DLD1 (cell line): ENCODE data around the gene TNNI2.

Source experiments
- in situ Hi-C: cut with HindIII; loops from 2 replicates; pipeline ENCODE4 v1.10.0; 2017; ENCODE audit warnings: low sequenced_read_pairs

The TNNI2 gene

DNA sequence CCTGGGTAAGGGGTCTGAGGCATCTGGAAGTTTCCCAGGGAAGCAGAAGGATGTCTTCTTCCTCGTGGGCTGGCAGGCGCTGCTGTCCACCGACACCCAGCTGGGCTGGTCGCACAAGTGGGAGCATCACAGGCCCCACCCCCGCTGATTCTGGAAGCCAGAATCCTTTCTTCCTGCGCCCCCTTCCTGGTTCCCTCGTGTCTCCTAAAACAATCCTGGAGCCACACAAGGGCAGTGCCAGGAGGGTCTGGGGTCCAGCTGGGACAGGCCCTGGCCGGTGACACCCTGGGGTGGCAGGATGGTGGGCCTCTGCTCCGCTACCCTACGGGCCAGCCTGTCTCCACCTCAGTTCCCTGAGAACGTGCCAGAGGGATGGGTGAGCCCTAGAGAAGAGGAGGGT is 18.3 kb downstream of the TNNI2 start:
- in situ Hi-C loops = no loop called here

DNA sequence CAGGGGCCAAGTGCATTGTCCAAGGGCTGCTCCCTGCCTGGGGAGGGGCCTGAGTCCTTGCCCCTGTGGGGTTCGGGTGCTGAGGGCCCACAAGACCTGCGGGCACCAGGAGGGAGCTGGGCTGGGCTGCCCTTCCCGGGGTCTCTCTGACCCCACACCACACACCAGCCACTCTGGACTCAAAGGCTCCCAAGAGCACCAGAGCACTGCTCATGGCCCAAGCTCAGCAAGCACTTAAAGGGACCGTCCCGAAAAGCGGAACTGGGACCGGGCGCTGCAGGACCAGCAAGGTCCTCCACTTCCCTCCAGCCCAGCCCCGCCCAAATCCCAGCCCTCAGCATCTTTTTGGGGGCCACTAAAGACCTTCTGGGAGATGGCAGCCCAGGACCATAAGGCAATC is 19.4 kb downstream of the TNNI2 start:
- in situ Hi-C loops = no loop called here

DNA sequence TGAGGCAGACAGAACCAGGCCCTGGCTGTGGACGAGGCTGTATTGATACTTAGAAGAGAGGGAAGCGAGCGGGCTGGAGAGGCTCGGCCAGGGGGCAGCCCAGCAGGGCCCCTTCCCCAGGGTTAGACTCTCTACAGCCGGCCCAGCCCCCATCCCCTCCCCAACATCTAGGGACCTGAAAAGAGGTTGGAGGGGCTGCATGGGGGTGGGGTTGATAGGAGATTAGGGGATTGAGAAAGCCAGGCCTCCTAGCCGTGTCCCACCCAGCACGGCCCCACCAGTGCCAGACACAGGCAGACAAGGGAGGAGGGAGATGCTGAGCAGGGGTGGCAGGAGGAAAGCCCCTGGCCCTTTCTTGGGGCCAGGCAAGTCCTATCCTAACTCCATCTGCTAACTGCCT is 19.8 kb downstream of the TNNI2 start:
- in situ Hi-C loops = no loop called here

DNA sequence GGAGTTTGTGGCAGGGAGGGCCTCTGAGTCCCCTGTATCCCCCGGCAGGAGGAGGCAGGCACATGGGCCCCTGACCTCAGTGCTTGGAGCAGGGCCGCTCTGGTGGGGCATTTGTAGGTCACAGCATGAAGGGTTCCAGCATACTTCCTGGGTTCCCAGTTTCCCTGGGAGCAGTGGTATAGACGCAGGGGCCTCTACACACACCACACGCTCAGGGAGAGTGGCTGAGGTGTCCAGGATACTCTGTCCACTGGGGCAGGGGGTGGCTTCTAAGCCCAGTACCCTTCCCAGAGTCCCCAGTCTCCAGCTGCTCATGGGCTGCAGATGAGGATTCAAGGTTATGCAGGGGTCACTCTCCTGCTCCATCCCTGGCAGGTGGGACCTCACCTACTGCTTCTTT is 20.2 kb downstream of the TNNI2 start:
- in situ Hi-C loops = no loop called here

DNA sequence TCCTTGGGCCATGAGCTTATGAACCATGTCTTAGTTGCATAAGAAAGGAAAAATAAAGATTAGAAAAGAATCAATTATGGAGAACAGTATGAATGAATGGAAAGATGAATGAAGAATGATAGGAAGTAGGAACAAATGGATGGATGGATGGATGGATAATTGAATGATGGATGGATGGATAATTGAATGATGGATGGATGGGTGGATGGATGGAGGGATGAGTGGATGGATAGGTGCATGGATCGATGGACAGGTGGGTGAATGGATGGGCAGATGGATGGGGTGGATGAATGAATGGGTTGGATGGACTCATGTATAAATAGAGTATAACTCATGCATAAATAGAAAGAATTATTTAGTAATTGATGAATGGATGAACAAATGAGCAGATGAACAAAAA is 21.3 kb downstream of the TNNI2 start:
- in situ Hi-C loops = no loop called here

DNA sequence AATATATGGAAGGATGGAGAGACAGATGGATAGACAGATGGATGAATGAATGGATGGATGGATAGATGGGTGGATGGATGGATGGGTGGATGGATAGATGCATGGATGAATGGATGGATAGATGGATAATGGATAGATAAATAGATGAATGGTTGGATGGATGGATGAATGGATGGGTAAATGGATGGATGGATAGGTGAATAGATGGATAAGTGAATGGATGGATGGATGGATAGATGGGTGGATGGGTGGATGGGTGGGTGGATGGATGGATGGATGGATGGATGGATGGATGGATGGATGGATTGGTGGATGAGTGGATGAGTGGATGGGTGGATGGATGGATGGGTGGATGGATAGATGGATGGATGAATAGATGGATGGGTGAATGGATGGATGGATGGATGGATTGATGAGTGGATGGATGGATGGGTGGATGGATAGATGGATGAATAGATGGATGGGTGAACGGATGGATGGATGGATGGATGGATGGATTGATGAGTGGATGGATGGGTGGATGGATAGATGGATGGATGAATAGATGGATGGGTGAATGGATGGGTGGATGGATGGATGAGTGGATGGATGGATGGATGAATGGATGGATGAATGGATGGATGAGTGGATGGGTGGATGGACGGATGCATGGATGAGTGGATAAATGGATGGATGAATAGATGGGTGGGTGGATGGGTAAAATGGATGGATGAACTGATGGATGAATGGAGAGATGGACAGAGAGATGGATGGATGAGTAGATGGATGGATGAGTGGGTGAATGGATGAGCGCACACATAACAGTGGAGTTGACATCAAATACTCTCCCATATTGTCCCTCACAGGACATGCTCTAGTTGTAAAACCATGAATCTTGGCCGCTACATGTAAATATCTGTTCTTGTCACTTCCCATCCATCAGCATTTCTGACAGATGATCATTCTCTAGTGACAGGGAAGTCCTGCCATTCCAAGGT is 22.9 kb downstream of the TNNI2 start:
- in situ Hi-C loops = no loop called here

DNA sequence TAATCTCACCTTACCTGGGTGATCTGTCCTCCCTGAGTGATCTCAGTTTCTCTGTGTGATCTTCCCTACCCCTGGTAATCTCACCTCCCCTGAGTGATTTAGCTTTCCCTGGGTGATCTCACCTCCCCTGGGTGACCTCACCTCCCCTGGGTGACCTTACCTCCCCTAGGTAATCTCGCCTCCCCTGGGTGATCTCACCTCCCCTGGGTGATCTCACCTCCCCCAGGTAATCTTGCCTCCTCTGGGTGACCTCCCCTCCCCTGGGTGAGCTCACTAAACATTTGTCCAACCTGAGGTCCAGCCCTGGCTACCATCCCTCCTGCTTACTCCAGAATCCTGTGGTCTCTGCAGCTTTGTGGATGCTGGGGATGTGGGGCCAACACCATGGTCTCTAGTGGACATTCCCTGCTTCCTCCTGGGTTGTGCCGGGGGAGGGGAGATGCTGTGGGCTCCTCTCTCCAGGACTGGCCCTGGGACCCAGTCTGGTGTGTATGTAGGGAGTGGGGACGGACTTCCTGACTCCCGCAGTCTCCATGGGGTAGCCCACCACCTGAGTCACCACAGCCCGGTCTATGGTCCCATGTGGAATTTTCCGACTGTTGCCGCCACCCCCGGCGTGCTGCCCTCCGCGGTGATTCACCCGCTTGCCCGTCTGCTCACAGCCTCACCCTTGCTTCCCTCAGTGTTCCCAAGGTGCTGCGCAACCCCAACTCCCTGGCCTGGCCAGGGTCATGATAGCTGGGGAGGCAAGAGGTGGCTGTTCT is 24.0 kb downstream of the TNNI2 start:
- in situ Hi-C loops = no loop called here

DNA sequence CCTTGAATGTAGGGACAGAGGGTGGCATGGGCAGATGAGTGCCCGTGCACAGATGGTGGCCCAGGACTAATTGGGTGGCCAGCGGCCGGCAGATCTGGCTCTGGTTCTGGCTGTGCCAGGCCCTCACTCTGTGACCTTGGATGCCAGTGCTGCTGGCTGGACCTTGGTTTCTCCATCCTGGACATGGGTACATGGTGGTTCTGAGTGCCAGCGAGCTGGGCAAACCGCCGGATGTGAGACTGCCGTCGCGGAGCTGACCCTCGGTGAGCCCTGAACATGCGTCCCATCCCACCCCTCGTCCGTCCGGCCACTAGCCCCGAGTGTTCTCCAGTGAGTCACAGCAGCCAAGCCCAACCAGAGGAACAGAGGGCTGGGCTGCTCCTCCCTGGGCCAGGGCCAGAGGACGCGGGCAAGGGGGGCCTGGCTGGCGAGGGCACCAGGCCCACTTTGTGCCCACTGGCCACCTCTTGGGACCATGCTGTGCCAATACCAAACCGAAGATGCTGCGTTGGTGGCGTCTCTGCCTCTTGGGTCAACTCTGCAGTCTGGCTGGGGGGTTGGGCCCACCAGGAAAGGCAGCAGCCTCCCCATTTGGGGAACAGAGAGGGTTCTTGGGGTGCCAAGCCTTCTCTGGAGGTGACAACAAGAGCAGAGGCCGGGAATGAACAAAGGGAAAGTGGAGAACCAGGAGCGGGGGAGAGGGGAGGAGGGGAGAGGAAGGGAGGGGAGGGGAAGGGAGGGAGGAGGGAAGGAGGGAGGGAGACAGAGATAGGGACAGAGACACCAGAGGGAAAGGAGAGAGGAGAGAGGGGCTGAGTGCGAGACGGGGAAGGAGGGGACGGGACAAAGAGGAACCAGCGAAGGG is 24.8 kb downstream of the TNNI2 start:
- in situ Hi-C loops = no loop called here

DNA sequence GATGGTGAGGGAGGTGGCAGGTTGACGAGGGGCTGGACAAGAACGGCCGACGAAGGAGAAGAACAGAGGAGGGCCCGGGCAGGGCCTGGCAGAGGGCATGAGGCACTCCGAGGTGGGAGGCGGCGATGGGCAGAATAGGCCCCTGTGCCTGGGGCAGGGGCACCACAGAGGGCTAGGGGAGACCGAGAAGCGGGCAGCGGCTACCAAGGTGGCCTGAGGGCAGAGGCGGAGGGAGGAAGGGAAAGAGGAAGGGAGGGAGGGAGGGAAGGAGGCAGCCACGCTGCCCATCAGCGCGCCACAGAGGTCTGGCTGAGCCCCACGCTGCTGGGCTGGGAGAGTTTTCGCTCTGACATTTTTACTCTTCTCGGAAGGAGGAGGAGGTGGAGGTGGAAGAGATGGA is 25.4 kb downstream of the TNNI2 start:
- in situ Hi-C loops = no loop called here

DNA sequence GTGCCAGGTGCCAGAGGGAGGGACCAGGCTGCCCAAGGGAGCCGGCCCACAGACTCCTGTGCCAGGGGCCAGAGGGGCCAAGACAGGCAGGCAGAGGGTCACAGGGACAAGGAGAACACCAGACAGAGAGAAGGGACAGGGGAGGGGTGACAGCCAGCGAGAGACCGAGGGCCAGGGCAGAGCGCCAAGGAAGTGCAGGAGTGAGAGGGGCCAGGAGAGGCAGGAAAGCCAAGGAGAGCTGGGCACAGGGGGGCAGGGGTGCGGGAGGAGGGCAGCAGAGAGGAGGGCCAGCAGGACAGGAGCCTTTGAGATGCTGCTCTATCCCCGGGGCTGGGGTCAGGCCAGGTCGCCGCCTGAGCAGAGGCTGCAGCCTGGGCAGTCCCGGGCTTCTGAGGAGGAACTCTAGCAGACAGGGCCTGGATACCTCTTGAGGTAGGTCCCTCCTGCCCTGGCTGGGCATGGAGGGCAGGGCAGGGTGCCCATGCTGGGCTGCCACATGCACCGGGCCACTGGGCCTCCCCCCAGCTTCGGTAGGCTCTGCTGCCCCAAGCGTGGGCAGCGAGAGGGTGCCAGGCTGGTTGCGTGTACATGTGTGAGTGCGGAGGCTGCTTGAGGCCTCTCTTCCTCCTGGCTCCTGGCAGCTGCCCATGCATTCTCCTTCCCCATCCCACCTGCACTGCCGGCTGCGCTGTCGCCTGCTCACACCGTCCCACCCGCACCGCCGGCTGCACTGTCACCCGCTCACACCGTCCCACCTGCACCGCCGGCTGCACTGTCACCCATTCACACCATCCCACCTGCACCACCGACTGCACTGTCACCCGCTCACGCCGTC is 26.3 kb downstream of the TNNI2 start:
- in situ Hi-C loops = no loop called here

DNA sequence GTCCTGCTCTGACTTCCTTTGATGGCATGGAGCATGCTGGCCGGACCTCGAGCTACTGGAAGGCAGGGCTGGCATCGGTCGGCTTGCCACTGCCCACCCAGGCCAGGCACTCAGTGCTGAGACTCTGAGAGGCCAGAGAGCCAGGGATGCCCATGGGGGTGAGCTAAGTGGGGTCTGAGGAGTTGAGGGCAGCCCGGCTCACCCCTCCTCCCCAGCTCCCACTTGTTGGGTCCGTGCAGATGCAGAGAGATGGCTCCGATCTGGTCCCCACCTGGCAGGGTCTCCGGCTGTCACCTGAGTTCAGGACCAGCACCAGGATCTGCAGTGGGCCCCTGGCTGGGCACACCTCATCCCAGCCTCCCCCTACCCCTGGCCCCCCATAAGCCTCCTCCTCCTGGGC is 27.4 kb downstream of the TNNI2 start:
- in situ Hi-C loops = no loop called here

DNA sequence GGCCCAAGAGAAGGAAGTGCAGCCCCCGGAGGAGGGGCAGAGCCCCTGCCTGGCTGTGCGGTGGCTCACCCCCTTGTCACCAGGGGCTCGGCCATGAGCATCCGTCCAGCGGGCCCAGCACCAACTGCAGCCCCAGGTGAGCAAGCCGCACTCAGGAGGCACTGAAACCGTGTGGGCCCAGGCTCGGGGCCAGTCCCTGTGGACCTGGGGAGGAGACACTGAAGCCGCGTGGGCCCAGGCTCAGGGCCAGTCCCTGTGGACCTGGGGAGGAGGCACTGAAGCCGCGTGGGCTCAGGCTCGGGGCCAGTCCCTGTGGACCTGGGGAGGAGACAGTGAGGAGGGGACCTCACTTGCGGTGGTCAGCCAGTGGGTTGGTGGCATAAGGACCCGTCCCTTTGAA is 28.0 kb downstream of the TNNI2 start:
- in situ Hi-C loops = no loop called here

DNA sequence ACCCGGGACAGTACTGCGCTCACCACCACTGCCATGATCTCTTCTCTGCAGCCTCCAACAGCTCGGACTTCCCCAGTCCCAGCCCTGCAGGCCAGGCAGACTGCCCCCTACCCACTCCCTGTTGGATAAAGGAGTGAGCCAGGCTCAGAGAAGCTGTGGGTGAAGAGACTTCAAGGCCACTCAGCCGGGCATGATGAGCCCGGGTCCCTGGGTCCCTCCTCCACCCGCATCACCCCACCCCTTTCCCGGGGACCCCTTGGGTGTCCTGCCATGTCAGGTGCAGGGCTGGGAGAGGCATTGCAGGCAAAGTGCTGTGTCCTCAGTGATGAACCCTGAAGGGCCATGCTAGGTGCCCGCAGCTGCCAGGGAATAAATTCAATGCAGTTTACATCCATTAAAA is 28.6 kb downstream of the TNNI2 start:
- in situ Hi-C loops = no loop called here

DNA sequence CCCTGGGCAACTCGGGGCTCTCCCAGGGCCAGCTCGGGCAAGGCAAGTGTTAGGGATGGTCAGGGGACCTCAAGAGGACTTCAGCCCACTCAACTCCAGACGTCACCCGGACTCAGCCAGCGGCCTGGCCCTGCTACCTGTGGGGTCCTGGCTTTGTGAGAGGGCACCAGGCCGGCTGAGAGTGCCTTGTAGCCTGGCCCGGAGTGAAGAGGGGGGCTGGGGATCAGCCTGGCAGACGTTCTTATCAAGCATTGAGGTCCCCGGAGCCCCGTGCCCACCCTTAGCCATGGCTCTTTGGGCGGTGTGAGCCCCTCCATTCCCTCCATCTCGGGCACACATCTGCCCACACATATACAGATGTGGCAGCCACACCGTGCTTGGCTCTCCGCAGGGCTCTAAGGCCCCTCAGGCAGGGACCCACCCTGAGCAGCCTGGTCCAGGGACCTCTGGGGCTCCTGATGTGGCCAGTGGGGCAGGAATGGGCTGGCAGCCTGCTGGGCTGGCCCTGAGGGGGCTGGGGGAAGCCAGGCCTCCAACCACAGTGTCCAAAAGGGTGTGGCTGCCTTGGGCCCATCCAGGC is 29.4 kb downstream of the TNNI2 start:
- in situ Hi-C loops = no loop called here

DNA sequence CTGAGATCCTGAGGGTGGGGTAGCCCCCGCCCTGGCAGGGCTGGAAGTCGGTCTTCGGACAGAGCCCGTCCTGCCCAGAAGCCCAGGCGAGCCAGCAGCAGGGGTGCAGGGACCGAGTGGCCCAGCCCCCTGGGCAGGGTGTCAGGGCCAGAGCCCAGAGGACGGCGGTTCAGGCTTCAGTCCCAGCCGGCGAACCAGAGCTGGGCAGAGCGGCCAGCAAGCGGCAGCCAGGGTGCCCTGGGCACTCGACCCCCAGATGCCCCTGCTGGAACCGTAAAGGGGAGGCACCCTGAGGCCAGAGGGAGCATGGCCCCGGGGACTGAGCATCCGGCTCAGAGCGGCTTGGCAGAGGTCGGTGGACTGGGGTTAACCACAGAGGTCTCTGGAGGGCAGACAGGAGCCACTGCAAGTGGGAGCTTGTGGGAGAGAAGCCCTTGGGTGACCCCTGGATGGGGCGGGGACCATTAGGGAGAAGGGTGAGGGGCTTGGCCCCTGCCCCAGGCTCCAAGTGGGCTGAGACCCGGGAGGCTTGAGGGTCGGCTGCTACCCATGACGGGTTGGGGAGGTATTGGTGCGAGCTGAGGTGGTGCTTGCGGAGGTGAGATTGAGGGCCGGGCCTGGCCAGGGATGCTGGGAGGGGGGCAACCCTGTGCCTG is 30.0 kb downstream of the TNNI2 start:
- in situ Hi-C loops = no loop called here

DNA sequence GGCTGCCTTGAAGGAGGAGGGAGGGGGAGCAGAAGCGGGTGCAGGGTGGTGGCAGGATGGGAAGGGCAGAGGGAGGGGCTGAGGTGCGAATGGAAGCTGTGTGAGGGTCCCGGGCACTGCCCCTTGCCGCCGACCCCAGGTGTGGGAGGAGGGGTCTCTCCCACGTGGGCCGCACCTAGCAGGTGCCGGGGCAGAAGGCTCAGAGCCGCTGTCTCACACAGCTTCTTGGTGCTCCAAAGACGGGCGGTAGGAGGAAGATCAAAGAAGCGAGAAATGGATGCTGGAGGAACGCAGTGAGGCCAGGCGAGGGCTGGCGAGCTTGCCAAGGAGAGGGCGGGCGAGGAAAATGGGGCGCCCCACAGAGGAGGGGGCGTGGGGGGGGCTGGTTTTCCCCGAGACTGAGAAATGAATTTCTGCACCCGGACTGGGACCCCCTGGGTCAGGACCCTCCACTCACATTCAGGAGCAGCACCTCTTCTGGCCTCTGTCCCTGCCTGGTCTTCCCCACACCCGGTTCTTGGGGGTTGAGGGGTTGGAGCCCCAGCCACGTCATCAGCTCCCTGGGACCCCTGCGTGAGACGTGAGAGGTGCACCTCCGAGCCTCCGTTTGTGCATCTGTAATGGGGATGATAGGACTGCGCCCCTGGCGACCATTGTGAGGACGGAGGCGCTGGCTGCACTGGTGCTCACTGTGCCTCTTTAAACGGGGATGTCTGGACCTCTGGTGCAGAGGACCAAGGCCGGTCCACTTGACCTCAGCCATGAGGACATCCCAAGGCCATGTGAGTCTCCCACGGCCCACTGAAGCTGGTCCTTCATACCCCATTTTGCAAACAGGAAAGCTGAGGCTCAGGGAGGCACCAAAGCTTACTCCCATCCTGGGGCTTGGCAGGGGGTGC is 30.9 kb downstream of the TNNI2 start:
- in situ Hi-C loops = no loop called here

DNA sequence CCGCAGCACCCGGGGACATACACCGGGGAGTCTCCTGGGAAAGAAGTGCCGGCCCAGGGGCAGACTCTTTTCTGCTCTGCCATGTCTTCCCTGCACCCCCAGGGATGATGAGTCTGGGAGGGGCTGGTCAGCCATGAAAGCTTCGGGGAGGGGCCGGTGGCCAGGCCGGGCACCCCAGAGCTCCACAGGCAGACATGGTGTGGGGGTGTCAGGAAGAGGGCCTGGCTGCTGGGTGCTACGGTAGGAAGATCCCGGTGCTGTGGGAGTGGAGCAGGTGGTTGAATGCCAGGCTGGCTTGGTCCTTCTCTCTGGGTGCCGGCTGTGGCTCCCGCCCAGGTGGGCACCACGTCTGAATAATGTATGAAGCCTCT is 31.5 kb downstream of the TNNI2 start:
- in situ Hi-C loops = no loop called here

DNA sequence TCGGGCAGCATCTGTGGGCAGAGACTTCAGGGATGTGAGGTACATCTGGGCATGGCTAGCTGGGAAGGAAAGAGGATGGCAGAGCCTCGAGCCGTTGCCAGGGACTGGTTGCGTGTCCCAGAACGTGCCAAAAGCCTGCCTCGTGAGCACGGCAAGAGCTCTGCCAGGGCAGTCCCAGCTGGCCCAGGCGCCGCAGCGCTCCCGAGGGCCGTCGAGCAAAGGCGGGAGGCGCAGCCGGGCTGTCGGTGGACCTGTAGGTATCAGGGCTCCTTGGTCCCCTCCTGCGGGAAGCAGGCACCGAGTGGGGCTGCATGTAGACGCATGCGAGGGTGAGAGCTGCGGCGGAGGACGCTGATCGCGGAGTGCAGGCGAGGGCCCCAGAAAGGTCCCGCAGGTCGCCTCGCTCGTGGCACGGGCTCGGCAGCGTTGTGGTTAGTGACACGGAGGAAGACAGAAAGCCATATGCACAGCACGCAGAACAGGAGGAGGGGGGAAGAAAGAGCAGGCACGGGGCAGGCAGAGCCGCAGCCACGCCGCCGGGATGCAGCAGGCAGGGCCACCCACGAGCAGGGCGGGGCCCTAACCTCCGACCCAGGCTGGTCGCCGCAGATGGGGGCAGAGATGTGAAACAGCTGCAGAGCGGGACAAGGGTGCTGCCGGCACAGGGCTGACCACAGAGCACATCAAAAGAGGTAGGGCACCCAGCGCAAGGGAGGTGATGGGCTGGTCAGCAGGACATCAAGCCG is 32.1 kb downstream of the TNNI2 start:
- in situ Hi-C loops = no loop called here
